GM04503 (cell line): Measurements from ENCODE around the gene RPRD1B.

Source experiments
- DNase-seq: peaks from one replicate; pipeline ENCODE4 v3.0.0-alpha.2; 2012; ENCODE audit warnings: low read depth

The RPRD1B gene

DNA sequence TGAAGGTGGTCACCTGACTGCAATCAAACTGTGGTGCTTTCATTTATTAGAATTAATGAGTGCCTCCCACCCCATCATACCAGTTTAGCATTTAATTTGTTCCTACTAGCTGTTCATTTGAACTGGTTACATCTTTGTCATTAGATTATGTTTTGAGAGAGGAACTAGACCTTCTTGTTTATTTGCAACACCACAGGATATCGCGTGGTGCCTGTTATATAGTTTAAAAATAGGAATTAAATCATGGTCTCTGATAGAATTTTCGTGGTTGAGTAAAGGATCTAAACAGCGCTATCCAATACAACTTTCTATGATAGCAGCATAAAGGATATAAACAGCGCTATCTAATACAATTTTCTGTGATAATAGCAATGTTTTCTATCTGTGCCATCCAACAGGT lies 2.8 kb downstream of the RPRD1B start:
- no peak for DNase-seq

DNA sequence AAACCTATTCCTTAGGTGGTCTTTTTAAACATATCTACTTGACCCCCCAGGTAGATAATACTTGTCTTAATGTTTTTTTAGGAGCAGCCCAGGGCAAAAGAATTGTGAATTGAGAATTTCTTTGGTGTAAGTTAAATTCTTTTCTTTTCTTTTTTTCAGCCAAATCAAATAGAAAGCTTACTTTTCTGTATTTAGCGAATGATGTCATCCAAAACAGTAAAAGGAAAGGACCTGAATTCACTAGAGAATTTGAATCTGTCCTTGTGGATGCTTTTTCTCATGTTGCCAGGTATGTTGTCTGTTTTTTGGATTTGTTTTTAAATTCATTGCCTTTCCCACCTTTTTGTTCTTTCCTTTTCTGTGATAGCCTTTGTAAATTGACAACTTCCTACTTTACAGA lies 6.7 kb downstream of the RPRD1B start:
- DNase-seq: no peak

DNA sequence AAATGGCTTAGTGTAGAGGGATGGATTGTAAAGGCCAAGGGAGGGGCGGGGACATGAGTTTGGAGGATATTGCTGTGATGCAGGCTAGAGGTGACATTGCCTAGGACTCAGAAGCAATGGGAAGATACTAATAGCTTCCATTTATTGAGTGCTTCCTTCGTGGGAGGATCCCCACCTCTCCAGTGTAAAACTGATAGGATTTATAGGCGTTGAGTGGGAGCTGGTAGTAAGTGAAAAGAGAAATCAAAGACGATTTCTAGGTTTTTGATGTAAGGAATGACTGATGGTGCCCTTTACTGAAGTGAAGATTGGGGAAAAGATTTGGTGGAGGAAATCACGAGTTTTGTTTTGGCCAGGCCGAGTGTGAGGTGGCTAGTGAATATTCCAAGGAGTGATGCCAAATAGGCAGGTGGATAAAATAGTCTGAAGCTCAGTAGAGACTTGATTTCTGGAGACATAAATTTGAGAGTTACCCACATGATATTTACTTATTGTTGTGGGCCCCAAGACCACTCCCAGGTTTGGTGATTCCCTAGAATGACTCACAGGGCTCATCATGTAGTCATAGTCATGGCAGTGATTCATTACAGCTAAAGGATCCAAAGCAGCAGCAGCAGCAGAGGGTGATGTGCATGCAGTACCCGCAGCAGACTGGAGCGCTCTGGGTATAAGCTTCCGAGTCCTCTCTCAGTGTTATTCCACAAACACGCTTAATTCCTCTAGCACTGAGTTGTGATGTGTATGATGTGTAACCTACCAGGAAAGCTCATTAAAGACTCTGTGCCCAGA lies 10.2 kb downstream of the RPRD1B start:
- DNase-seq: no peak

DNA sequence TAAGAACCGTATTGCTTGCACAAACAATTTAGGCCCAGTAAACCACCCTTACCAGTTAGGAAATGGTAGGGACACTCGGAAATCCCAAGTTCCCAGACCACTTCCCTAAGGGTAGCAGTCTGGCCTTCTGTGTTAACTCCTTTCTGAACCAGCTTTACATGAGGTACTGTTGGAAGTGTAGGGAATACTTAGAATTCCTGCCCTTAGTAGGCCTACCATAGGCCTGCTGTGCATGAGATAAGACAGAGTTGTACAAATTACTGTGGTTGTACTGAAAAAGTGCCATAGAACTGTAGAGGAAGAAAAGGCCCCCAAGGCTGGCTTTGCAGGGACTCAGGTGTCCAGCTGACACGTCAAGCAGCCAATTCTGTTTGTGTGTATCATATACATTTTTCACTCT lies 11.1 kb downstream of the RPRD1B start:
- no peak for DNase-seq

DNA sequence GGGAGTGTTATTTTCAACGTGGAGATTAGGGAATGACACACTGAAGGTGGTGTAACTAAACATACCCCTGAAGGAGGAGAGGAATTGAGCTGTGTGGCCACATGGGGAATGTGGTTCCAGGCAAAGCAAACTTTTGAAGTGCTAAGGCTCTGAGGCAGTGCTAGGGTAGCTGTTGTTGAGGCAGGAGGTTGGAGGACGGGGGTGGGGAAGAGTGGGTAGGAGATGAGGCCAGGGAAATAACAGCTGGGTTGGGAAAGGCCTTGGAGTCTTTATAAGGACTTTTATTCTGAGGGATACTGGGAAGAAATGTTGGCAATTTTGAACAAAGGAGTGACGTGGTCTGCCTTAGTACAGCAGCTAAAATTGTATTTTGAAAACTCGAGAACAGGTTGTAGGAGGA lies 13.0 kb downstream of the RPRD1B start:
- no peak for DNase-seq

DNA sequence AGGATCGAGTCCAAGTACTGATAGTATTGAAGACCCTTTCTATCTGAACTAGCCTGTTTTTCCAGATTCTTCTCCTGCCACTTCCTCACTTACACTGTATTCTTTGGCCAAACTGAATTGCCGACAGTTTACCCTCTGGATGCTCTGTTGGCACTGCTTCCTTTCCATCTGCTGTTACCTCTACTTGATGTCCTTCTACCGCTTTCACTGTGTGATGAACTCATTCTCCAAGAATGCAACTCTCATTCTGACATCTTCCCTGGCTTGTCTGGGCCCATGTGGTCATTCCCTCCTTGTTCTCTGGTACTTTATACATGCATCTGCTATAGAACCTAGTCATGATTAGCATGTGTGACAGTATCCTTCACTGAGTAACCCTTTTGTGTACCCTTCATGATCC lies 16.3 kb downstream of the RPRD1B start:
- DNase-seq: no peak

DNA sequence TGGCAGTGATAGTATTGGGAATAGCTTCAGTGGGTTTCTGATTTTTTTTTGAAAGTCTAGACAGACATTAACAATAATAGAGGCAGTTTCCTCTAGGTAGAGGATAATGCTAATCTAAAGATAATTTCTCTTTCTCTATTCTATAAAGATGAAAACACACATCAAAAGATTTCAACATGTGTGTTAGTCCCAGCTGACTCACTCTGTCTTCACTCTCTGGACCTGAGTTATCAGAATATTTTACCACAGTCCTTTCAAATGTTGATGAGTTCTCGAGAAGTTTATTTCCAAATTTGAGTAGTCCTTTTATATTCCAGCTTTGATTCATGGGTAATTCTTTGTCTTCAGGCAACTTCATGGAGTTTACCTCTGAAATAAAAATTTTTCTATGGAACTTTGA lies 17.1 kb downstream of the RPRD1B start:
- no peak for DNase-seq

DNA sequence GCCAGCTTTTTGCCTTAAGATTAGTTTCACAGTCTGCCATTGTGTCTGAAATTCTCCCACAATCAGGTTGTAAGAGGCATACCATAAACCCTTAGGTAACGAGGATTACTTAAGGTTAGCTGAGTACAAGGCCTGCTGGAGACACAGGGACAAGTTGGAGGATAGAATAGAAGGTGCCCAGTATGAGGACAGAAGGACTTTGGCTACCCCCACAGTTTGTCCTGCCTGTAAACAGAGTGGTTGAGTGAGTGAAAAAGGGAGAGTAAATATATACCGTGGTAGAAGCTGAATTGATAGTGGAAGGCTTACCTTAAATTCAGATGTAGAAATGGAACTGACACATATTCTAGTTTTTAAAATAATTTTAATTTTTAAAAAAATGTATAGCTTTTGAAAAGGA lies 19.3 kb downstream of the RPRD1B start:
- no peak for DNase-seq

DNA sequence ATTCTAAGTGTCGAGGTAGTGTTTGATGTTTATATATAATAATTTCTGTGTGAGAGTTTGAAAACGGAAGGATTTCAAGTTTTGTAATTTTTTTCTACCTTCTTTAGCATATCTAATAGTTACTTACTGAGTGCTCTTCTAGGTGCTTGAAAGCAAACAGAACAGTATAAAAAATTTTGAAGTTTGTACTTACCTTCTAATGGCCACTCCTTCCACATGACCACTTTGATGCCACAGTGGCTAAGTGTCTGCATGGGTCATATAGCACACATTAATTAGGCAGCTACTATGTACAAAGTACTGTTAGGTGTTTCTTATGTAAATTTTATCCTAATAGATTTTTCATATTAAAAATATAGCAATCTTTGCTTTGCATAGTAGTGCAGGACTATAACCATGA lies 21.1 kb downstream of the RPRD1B start:
- DNase-seq: no peak

DNA sequence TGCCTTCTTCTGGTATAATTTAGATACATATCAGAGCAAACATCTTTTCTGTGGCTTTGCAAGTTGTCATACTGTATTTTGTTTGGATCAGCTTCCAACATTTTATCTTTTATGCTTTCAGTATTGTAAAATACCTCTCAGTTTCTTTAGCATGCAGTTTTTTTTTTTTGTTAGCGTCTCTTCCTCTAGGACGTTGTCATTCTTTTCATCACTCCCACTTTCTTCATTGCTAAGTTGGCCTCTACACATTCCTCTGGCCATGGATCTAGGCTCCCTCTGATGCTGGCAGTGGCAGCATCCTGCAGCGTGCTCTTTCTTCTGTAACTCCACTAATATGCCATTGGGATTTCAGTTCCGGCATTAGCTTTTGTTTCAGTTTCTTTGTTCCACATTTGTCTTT lies 21.7 kb downstream of the RPRD1B start:
- no peak for DNase-seq

DNA sequence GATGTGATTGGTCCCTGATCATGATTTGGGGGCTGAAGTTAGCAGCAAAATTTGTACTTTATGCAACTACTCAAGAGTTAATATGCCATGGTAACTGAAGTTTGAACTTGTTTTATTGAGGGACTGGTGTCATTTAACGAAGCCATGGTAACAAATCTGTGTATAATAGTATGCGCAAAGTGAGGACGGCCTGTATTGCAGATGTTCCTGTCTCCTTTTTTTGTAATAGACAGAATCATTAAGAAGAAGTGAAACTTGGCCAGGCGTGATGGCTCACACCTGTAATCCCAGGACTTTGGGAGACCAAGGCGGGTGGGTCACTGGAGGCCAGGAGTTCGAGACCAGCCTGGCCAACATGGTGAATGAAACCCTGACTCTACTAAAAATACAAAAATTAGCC lies 22.3 kb downstream of the RPRD1B start:
- no peak for DNase-seq

DNA sequence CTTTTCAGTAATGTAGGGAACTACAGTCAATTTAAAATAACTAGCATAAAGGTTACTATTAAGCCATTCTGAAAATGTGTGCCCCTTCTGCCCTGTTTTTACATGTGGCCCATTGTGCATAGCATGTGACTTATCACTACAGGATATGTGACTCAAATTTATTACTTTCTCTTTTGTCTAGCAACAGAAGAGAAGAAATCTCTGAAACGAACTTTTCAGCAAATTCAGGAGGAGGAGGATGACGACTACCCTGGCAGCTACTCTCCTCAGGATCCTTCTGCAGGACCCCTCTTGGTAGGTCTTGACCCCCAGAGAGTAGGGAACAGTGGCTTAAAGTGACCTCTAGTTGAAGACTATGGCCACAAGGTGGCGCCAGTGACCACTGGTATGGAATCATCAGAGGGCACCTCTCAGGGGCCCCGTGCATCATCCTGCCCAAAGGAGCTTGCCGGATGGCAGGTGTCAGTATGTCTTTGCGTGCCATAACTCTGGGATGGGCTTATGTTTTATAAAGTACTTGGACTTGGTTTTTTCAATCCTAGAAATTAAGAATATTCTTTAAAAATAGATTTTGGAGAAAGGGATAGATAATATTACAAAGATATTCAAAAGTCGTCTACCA lies 23.9 kb downstream of the RPRD1B start:
- DNase-seq: no peak

DNA sequence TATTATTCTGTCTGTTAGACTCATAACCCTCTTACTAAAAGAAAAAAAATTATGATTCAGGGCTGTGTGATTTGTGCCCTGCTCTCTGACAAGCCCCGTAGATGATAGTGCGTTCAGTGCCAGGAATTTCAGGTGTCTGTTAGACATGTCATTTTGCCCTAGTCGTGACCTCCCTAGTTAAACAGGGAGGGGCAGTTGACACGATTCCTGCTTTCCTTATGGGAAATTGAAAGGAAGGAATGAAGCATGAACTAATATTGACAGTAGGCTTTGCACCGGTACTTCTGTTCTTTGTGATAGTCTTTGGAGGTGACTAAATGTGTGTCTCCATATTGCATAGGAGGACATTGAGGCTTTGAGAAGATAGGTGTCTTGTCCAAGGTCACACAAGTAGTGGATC lies 26.3 kb downstream of the RPRD1B start:
- DNase-seq: no peak

DNA sequence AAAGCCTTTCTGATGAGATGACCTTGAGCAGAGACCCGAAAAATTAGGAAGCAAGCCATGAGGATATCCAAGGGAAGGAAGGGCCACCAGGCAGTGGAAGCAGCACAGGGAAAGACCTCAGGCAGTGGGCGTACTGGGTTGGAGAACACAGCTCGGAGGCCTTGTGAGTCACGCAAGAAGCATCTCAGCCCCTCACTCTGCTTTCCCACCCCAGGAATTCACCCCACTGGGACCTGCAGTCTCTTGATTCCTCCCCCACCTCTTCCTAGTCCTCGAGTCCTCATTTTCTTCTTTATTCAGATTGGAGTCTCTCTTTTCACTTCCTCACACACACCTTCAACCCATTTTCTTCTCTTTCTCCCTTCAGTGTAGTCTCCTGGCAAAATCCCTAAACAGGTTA lies 27.0 kb downstream of the RPRD1B start:
- DNase-seq: no peak

DNA sequence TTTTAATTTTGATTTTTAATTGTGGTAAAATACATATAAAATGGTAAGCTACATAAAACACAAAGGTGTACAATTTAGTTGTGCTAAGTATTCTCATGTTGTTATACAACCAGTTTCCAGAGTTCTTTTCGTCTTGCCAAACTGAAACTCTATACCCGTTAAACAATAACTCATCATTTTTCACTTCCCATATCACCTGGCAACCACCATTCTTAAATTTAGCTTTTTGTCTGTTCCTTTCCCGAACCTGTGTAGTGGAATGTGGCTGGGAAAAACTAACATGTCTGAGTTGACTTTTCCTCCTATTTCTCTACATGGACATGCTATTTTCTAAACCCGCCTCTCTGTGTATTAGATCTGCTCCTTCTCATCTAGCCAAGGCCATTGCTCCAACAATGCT lies 27.6 kb downstream of the RPRD1B start:
- DNase-seq: no peak

DNA sequence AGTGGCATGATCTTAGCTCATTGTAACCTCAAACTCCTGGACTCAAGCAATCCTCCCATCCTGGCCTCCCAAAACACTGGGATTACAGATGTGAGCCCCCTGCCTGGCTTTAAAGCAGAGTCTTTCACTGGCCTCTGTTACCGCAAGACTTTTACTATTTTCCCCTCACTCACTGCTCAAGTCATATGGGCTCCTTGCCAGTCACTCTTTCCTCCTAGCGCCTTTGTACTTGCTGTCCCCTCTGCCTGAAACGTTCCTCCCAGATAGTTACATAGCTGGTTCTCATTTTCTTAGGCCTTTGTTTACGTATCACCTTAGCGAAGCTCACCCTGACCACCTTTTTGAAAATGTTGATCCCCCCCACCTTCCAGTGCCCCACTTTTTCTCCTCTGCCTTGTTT lies 29.3 kb downstream of the RPRD1B start:
- no peak for DNase-seq

DNA sequence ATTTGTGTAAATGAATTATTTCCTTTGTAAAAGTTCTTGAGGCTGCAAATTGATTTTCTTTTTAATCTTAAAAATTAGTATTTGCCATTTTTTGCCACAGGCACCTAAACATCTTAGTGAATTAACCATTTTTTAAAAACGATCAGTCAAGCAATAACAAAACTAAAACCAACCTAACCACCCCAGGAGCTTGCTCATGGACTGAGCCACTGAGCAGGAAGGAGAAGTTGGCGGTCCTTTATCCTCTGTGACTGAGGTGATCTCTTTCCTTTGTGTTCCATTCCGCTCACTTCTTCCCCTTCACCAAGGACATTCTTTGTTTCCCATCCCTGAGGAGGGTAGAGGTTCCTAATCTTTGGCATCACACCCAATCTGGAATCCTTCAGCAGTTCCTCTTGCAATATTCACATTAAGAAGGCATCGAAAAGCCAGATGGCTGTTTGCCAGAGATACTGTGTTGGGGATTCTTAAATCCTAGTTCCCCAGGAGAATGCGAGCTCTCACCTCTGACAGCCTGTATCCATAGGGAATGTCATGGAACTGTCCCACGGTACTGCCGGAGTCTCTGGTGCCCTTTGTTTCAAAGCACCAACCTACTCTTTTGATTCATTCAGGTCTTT lies 30.5 kb downstream of the RPRD1B start:
- DNase-seq: no peak

DNA sequence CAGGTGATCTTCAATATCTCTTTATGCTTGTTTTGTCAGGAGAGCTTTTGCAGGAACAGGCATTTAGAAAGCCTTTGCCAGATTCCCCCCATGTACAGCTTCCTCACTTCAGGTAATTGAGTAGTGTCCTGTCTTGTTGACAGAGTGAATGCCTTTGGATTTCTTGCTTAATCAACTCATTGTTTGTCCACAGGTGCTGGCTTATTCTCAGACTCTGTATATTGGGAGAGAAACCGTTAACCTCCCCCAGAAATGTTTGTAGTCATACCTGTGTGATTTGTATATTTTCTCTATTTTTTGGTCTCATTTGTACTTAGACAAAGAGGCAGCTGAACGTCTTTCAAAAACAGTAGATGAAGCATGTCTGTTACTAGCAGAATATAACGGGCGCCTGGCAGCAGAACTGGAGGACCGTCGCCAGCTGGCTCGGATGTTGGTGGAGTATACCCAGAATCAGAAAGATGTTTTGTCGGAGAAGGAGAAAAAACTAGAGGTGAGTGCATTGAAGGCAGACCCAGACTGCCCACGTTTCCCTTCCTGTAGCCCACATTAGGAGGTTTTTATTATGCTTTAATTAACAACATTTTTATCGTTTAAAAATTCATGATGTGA lies 32.3 kb downstream of the RPRD1B start:
- DNase-seq: no peak

DNA sequence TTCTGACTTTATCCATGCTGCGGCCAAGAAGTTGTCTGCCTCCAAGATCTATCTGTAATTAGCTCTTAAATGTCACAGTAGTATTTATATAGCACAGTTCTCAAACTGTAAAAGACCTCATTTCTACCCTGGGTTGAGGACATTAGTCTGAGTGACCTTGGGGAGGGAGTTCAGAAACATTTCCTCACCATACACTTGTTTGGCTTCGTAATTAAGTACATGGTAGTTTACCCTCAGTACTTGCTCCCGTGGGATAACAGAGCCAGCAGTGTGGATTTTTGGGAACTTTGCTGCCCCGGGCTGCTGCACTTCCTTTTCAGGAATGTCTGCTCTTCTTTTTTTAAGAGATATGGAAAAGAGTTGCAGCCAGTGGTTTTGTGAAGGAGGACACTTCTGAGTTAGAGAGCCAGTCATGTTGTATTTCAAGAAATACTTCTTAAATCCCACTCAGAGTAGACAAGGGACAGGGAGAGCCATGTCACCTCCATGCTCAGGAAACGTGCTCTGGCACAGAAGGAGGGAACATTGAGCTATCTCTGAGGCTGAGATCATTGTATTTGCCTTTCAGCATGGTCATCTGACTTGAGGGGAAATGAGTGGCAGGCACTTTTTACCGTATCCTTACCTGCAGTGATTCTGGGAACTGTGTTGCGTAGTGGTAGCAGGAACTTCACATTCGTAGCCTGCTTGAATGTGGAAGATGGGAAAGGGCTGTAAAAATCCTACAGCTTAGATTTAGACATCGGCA lies 33.6 kb downstream of the RPRD1B start:
- no peak for DNase-seq

DNA sequence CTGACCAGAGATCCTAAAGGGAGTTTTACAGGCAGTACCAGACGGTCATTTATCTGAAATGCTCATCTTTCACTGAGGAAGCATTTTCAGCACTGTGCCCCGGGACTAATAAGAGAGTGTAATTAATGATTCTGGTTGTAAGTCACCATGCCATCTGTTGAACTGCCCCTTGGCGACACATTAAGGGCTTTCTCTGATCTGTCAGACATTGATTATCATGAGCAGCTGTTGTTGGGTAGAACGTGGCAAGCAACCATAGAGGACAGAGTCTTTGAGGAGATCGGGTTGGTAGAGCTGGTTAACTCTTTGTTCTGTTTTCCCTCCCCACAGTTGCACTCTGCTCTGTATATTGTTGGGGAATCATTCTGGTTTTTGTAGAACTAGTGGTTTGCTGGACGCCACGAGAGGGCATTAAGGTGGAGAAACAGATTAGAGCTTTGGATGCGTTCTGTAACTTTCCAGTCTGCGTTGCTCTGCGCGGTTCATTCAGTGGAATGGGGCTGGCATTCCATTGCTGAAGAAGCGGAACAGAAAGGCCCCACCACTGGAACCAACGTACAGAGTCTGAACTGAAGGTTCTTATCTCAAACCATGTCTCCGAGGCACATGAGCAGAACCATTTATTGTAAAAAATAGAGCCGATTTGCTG lies 34.3 kb downstream of the RPRD1B start:
- no peak for DNase-seq

DNA sequence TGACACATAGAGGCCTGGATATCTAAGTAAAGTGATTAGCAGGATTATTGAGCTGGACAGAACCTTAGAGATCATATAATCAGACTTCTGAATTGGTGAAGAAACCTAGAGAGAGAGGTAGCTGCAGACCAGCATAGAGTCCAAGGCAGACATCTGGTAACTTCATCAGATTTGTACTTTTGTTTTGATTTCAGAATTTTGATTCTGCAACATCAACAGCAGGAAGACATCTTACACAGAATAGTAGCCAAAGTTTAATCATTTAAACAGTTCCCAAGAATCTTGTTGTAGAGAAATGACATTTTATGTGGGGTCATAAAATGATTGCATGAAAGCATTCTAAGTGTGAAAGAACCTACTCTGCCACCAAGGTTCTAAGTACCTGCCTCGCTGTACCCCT lies 39.4 kb downstream of the RPRD1B start:
- no peak for DNase-seq
